GM19438 (cell line): ENCODE data around the gene SLC9A8.
"Not testable (repeated sequence)": the region's sequence is repeated elsewhere in the genome, so short reads cannot be mapped to it uniquely, and the experiment has no call there.

Experiments used
- ATAC-seq: cut with Tn5 transposase; IDR thresholded peaks from one replicate; pipeline ENCODE4 v1.9.1; 2021; ENCODE audit warnings: low read depth; ENCODE audit not compliant: unreplicated experiment

Gene SLC9A8

DNA sequence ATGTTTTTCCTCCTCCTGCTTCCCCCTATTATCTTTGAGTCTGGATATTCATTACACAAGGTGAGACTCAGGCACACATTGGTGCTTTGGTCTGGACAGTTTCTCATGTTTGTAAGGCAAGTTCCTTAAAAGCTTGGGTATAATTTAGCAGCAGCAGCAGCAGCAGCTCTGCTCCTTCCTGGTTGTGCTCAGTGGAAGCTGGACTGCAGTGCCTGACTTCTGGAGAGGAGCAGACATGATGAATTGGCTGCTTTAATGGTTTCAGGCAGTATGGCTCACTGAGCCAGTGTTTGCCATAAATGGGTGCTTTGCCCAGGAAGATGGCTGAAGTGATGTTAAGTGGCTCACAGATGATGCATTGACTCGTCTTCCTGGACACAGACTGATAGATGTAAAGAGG is 32.4 kb downstream of the SLC9A8 start:
- ATAC-seq, result no peak

DNA sequence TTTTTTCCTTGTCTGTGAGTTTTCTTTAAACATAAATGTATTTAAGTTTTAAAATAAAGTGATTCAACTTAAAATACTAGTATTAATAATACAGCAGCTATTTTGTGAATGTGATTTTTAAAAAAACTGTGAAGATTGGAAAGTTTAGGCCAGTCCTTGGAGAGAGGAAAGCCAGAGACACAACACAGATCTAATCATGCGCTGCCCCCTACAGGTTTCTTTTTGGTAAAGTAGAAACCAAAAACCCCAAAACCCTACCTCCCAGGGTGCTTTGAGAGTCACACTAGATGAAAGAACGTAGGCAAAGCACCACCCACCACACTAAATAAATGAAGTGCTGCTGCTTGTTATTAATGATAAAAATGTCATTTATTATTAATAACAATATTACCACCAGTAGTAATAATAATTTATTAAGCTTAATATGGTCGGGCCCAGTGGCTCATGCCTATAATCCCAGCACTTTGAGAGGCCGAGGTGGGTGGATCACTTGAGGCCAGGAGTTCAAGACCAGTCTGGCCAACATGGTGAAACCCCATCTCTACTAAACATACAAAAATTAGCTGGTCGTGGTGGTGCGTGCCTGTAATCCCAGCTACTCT is 33.7 kb downstream of the SLC9A8 start:
- ATAC-seq, result no peak

DNA sequence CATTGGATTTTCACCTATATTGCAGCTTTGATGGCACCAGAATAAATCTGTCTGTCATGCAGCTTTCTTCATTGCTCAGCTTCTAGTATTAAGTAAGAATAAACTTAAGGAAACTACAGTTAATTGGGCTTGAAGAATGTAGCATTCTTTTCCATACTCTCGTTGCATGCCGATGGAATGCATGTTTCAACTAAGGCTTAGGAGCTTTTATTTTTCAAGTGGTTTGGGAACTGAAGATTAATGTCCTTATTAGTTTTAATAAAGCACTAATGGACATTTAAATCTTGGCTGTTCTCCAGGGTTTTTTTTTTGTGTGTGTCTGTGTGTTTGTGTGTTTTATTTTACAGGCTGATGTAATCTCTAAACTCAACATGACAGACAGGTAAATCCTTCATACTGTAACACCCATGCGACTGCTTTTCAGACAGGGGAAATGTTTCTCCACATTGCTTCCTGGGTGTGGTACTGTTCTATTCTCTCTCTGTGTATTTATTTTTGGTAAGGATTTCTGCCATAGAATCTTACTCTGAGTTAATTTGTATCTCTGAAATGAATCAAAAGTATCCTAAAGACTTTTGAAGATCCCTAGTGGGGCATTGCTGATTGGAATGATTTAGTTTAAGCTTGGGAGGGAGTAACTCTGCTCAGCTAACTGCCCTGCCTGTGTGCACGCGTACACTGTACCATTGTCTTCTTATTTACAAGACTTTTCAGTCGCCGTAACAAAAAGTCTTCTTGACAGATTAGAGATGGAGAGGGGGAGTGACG is 38.0 kb downstream of the SLC9A8 start:
- ATAC-seq, result no peak

DNA sequence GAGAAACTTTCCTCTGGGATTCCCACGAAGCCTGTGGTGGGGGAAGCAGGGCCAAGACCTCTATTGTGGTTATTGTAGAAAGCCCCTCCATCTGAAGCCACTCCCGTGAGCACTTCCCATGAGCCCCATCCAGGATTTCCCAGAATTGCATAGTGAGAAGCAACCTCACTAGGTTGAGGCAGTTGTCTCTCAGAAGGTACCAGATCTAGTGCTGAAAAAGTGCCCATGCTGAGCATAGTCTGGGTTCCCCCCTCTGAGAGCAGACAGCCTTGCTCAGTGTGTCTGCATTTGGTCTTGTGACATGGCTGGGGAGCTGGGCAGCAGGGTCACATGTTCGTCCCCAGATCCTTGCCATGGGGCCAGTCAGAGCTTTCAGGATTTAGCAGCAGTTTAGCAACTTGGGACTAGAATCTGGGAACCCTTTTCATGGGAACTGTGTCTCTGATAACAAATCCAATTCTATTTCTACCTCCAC is 38.6 kb downstream of the SLC9A8 start:
- no peak for ATAC-seq

DNA sequence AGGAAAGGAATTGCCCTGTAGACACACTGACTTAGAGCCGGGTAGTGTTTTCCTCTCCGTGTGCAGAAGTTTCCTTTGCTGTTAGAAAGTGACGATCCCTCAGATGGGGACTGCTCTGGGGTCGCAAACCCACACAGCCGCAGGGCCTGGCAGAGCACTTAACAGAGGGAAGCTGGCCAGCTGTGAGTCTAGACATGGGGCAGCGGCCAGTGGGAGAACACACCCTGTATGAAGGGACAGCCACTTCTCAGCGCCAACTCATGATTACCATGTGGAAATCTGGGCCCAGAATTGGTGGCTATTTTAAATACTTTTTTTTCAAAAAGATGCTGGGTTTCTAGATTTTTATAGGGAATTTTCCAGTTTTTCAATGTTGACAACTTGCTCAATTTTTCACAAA is 39.4 kb downstream of the SLC9A8 start:
- no peak for ATAC-seq

DNA sequence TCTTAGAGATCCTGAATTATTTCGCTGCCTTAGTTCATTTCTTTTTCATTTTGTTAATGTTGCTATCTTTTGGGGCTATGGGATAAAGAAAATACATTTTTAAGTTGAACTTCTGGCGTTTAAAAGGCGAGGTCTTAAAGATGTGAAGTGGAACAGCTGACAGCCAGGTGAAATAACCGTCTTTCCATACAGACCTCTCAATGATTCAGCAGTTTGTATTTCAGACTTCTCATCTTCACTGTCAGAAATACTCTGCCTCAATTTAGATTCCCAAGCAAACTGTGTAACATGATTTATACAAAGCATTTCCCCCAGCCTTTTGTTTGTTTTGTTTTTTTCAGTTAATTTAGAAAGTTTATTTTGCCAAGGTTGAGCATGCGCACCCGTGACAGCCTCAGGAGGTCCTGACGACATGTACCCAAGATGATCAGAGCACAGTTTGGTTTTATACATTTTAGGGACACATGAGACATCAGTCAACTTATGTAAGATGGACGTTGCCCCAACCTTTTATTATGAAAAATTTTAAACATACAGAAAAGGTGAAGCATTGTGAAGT is 40.0 kb downstream of the SLC9A8 start:
- no peak for ATAC-seq

DNA sequence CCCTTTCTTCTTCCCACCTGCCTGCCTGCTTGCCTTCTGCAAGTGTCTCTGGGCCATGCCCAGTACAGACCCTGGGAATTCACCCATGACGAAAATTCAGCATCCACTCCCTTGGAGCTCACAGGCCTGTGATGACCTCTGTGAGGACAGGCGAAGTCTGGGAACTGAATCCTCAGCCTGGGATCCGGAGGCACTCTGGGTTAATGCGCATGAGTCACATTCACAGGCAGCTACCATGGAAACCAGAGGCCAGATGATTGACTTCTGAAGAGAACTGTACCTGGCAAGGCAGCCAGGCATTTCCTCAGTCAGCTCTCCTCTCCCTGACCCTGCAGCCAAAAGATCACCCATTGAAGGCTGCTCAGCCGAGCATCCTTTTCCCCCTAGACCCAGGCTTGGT is 41.0 kb downstream of the SLC9A8 start:
- ATAC-seq, result no peak

DNA sequence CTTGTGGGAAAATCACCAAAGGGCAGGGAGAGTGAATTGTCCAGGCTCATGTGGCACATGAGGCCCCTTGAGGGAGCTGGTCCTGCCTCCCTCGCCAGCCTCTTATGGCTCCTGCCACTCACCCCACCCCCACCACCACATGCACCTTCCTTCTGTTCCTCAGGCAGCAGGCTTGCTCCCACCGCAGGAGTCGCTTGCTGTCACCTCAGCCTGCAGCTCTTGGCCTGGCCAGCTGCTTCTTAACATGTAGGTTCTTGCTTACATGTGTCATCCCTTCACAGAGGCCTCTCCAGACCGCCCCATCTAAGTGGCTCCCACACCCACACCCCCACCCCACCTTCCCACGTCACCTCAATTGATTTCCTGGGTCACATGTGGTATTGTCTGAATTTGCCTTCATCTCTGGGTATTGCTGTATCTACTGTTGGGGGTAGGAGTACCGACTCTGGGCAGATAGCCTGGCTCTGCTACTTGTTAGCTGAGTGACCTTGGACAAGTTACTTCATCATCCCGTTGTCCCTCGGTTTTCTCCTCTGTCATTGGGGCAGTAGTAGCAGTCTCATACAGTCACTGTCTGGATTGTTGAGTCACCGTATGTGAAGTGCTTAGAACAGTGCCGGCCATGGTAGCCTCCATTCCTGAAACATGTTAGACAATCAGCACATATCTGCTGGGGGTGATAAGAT is 41.7 kb downstream of the SLC9A8 start:
- no peak for ATAC-seq

DNA sequence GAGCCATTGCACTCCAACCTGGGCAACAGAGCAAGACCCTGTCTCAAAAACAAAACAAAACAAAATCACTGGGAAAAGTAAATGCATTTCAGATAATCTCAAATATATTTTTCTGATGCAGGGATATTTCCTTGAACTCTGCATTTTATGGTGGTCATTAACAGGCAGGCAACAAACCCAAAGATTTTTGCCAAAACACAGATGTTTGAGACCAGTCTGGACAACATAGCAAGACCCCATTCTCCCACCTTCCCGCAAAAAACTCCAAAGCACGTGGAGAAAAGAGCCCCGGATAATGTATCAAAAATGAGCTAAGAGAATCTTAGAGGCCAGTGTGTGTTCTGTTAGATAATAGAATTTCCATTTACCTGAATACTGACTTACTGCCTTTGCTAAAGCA is 44.3 kb downstream of the SLC9A8 start:
- ATAC-seq, result no peak

DNA sequence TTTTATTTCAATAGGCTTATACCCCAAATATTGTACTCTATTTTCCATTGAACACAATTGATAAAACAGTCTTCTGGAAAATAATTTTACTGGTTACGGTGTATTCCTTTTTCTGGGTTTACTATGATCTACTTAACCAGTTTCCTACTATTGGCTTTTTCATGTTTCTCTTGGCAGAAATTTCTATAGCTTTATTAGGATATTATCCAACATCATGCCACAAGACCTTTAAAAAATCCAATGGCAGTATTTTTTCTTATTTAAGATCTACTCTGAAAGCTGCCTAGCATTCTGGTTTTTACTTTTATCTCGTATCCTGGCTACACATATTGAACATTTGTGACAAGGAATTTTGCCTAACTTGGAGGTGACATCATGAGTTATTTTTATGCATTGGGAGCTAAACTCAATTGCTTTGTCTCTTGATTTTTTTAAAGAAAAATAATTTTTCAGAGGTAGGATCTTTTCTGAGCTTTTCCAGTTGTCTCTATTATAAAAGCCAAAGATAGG is 45.5 kb downstream of the SLC9A8 start:
- no peak for ATAC-seq

DNA sequence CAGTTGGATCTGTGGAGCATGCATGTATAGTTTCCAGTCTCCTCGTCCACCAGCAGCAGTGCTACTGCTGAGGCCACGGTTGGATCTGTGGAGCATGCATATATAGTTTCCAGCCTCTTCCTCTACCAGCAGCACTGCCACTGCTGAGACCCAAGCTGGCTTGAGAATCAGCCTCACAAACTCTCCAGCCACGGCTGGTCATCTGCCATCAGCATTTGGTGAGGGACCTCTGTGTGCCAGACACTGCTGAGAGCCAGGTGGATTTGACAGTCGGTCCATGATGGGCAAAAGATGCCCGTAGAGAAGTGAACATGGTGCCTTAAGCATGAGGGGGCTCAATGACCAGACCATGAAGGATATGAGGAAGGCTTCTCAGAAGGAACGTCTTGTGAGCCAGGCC is 46.4 kb downstream of the SLC9A8 start:
- no peak for ATAC-seq

DNA sequence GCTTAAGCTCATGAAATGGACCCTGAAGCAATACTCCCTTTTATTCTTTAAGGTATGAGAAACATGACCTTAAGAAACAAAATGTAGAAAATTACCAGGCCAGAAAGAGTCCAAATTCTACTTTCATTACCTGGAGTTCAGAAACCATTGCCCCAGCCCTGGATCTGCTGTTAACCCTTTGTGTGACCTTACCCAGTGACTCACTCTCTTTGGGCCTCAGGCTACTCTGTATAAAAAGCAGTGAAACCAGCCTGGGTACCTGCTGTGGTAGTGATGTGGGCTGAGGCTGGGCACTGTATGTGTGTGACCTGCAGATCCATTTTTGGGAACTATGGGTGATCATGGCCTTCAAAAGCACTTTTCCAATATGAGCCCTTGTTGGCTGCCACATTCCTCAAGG is 47.2 kb downstream of the SLC9A8 start:
- ATAC-seq, result no peak

DNA sequence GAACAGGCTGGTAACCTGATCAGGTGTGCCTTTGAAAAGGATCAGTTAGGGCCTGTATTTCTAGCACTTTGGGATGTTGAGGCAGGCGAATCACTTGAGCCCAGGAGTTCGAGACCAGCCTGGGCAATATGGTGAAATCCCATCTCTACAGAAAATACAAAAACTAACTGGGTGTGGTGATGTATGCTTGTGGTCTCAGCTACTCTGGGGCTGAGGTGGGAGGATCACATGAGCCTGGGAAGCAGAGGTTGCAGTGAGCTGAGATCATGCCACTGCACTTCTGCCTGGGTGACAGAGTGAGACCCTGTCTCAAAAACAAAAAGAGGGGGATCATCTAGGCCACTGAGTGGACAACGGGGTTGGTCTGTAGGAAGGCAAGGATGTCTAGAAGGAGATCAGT is 48.6 kb downstream of the SLC9A8 start:
- not testable (repeated sequence) for ATAC-seq

DNA sequence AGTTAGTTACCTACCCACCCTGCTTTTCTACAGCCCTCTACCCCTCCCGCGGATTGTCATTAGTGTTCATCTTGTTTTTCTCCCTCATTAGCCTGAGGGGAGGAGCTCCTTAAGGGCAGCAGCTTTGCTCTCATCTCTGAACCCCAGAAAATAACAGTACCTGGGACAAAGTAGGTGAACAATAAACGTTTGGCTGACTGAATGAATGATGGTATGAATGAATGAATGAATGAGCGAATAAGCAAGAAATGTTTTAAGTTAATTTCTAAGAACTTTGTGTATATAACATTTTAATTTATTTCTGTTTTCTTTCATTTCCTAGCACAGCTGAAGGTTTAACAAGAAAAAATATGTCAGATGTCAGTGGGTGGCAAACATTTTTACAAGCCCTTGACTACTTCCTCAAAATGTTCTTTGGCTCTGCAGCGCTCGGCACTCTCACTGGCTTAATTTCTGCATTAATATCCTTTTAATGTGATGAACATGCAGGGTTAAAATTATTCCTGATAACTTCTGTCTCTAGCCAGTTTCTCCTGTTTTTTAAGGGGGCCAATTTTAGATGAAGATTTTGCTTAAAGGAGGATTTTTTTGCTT is 50.1 kb downstream of the SLC9A8 start:
- ATAC-seq, result no peak

DNA sequence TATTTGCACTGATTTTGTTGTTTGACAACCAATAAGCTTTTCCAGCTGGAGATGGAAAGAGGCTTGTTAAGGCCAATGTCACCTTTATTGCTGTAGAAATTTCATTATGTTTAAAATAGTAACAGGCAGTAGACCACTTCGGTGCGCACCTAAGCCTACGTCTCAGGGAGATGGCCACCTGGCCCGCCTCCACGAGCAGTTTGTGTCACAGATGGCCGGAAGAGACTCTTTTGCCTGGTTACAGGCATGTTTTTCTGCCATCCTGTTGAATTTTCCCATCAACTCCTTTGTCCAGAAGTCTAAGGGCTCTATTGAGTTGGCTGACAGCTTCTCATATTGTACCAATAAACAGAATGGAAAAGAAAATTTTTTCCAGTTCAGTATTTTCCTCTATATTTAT is 51.0 kb downstream of the SLC9A8 start:
- no peak for ATAC-seq

DNA sequence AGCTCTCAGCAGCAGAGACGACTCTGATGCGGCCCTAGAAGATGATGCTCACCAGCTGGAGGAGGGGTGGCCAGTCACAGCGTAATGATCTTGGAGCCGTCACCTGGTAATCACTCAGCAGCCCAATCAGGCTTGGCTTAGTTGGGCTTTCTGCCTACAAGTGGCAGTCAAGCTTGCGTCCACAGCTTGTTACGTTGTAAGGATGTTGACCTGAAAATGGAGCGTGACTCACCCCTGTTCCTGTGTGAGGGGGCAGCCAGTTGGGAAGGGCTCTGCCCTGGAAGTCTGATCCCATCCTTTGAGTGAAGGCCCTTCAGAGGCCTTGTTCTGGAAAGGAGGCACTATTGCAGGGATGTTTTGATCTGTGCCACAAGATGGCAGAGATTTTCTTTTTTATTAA is 52.9 kb downstream of the SLC9A8 start:
- no peak for ATAC-seq

DNA sequence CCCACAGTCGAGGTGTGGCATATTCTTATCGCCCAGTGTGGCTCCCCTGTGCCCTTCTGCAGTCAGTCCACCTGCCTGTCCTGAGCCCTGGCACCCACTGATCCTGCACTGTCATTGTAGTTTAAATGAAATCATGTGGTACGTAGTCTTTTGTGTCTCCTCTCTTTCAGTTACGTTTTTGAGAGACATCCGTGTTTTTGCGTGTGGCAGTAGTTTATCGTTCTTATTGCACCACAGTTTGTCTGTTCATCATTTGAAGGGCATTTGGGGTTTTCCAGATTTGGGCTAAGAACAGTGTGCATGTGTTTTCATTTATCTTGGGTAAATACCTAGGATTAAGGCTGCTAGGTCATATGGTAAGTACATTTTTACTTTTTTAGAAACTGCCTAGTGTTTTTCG is 53.4 kb downstream of the SLC9A8 start:
- no peak for ATAC-seq

DNA sequence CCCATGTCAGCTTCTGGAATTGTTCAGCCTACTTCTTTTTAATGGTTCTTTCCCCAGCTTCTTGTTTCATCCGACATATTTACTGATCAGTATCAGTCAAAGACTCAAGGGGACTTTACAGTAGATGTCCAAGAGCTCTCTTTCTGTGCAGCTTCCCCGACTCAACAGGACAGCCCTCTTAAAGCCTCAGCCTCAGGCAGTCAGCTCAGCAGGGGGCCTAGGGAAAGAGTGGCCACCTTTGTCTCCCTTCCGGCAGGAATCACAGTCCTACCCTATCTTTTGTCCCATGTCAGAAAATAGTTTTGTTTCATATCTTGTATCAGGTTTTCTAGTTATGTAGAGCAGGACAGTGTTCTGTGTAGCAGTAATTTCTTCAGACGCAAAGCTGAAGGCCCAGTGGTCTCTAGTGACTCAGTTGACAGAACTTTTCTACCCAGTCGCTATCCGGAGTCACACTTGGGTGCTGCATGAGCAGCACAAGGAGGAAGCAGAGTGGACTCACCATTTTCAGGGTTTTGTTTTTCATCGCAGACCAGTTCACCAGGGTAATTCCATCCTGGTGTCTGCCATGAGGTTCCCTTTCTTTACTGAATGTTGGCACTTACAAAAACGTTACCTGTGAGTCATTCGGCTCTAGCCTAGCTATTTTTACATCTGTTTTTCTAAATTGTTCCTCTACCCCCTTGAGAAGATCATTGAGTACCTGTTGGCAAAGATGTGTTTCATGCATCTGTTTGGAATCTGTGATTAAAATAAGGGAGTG is 55.0 kb downstream of the SLC9A8 start:
- no peak for ATAC-seq

DNA sequence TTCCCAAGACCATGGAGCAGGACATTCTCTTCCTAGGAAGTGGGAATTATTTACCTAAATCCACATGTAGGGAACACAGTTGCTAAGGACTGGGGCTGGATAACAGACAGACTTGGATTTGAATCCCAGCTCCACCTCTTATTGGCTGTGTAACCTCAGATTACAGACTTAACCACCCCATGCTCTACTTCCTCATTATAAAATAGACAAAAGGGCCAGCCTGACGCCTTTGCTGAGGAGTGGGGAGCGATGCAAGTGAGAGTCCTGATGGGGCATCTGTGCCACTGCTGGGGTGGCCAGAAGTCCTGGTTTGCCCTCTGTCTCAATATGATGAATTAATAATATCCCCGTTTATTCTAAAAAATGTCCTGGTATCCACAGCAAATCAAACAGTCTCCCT is 55.9 kb downstream of the SLC9A8 start:
- no peak for ATAC-seq

DNA sequence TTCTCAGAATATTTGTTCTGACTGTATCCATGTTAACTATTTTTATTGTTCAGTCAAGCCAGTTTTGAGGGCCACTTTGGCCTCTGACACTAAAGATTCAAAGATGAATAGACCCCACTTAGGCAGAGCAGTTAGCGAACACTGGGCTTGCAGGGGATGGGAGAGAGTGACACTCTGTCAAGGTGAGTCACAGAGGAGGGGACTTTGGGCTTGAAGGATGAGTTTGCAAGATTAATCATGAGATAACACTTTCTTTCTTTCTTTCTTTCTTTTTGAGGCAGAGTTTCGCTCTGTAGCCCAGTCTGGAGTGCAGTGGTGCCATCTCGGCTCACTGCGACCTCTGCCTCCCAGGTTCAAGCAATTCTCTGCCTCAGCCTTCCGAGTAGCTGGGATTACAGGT is 56.3 kb downstream of the SLC9A8 start:
- no peak for ATAC-seq
